HFFc6 (cell line): ENCODE measurements around the gene SLC25A31. TPM values are rescaled to one million over a fixed set of nuclear protein-coding genes. Genes with fewer than 3 reads are reported as not detected.

ENCODE experiments used
- DNase-seq: peaks from one replicate; pipeline ENCODE4 v3.0.0-alpha.2; 2018
- H3K27ac Mint-ChIP-seq: 2 replicates; pipeline ENCODE4 v1.8.0; 2020; ENCODE audit warnings: mild to moderate bottlenecking, mixed read lengths
- H3K27me3 Mint-ChIP-seq: 2 replicates; pipeline ENCODE4 v1.8.0; 2021; ENCODE audit warnings: mild to moderate bottlenecking, moderate library complexity, mixed read lengths; ENCODE audit not compliant: insufficient read depth
- H3K36me3 Mint-ChIP-seq: 2 replicates; pipeline ENCODE4 v1.8.0; 2021; ENCODE audit warnings: low read depth, mixed read lengths
- H3K4me1 Mint-ChIP-seq: 2 replicates; pipeline ENCODE4 v1.8.0; 2020; ENCODE audit warnings: low read depth, mixed read lengths
- H3K4me3 Mint-ChIP-seq: 2 replicates; pipeline ENCODE4 v1.8.0; 2020; ENCODE audit warnings: mild to moderate bottlenecking, moderate library complexity, mixed read lengths
- H3K9me3 Mint-ChIP-seq: 2 replicates; pipeline ENCODE4 v1.8.0; 2020; ENCODE audit warnings: mild to moderate bottlenecking, mixed read lengths
- total RNA-seq, 6 experiments: library from RNA; stranded (reverse); fragmentation: NEBNext Ultra II Directional; extraction: Animal tissue kit (Norgen Biotek cat#: 25700); gene quantifications; 2 replicates in 1 of 6; 3 replicates in 5 of 6; pipeline ENCODE4 v1.2.3, GENCODE V29; 2021
- TF ChIP-seq, protein P1 (sequence below): fragments of 200-600 bp; sonication (generic); IDR thresholded peaks from 2 replicates; pipeline ENCODE4 v1.5.0; 2021; ENCODE audit warnings: antibody characterized with exemption, mild to moderate bottlenecking

Gene SLC25A31
- total RNA-seq, 6 experiments from 2014 or later = not detected

- peak; percentile 75 for DNase-seq
- no peaks in the 10 kb centered on the region for H3K9me3 Mint-ChIP-seq
- peaks cover 4% of the 10 kb centered on the region; the same call in 1 of the 2 replicates for H3K36me3 Mint-ChIP-seq
- peaks cover 30% of the 10 kb centered on the region for H3K4me1 Mint-ChIP-seq
- H3K27ac Mint-ChIP-seq = peak overlapping the region; percentile 94
- peak overlapping the region; percentile 99 for H3K4me3 Mint-ChIP-seq
- TF ChIP-seq, protein P1, sequence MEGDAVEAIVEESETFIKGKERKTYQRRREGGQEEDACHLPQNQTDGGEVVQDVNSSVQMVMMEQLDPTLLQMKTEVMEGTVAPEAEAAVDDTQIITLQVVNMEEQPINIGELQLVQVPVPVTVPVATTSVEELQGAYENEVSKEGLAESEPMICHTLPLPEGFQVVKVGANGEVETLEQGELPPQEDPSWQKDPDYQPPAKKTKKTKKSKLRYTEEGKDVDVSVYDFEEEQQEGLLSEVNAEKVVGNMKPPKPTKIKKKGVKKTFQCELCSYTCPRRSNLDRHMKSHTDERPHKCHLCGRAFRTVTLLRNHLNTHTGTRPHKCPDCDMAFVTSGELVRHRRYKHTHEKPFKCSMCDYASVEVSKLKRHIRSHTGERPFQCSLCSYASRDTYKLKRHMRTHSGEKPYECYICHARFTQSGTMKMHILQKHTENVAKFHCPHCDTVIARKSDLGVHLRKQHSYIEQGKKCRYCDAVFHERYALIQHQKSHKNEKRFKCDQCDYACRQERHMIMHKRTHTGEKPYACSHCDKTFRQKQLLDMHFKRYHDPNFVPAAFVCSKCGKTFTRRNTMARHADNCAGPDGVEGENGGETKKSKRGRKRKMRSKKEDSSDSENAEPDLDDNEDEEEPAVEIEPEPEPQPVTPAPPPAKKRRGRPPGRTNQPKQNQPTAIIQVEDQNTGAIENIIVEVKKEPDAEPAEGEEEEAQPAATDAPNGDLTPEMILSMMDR = no peak
- H3K27me3 Mint-ChIP-seq = peaks cover 6% of the 10 kb centered on the region
Measured at GRCh38 chr4:127782025-127782274, 51.8 kb downstream of the SLC25A31 start.

DNA sequence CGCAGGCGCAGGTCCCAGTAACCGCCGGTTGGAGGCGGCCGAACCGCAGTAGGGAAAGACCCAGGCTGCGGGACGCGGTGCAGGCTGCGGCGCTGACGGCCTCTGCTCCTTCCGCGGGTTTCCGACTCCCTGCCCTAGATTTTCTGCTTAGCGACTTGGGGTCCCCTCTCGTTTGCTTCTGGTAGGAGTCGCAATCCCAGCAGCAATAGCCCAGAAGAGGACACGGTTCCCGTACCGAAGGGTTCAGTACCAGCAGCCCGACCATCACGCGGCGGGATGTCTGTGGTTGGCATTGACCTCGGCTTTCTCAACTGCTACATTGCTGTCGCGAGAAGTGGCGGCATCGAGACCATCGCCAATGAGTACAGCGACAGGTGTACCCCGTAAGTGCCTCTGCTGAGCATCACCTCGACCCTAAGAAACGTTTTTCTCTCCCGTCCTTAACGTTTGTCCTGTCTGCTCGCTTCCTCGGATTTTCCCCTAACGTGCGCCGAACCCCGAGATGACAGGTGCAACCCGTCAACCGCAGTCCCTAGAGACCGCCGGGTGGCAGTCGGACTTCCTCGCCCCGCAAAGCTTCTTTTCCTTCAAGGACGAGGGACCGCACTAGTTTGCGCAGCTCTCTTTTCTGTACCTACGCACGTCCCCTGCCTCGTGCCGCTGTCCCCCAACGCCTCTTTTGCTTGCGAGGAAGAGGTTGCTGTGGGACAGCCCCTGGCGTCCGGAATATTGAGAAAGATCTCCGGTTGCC lies 52.2 kb downstream of the SLC25A31 start, which contains the start of gene HSPA4L:
HSPA4L (plus strand) TSS at position 48 of the 751 bp plus-strand sequence; CDS start at position 277, 229 bp downstream.
- peaks cover 4% of the 10 kb centered on the region; the same call in 1 of the 2 replicates for H3K36me3 Mint-ChIP-seq

DNA sequence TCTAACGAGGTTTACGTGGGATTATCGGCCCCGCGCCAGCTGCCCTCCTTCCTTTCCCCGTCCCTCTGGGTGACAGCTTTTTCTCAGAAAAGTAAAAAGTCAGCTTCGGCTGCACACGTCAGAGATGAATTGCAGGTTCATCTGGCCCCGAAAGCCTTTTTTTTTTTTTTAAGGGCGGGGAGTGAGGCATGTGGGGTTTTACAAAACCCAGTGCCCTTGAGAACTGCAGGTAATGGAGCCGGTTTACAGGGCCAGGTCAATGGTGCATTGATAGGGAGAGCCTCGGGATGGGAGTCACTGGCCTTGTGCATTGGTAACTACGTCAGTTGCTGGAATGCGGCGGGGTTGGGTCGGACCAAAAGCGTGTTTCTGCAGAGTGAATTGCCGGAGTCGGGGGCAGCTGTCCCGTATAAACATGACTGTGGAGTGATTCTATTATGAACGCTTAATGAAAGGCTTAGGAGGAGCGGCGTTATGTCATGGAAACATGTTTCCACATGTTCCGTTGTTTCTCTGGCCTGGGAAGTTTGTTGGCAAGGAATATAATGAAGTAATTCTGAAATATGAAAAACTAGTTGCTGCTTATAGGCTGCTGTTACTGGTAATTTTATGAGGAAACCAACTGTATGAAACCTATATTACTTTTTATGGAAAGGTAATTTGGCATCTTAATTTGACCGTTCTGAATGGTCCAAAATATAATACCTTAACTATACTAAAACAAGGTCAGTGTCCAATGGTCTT lies 53.0 kb downstream of the SLC25A31 start:
- peak; percentile 10 for DNase-seq
- H3K4me1 Mint-ChIP-seq = peaks cover 30% of the 10 kb centered on the region
- H3K27me3 Mint-ChIP-seq = peaks cover 6% of the 10 kb centered on the region; the same call in 1 of the 2 replicates
- peaks cover 4% of the 10 kb centered on the region; the same call in 1 of the 2 replicates for H3K36me3 Mint-ChIP-seq
- TF ChIP-seq, protein P1 = no peak
- no peaks in the 10 kb centered on the region for H3K9me3 Mint-ChIP-seq
- peak overlapping the region; percentile 99 for H3K4me3 Mint-ChIP-seq
- peak overlapping the region; percentile 94 for H3K27ac Mint-ChIP-seq

More for the DNA sequence above, 52.2 kb downstream of the SLC25A31 start, which contains the start of gene HSPA4L:
- Mint-ChIP-seq H3K9me3 (no peaks in the 10 kb centered on the region), H3K27me3 (peaks cover 6% of the 10 kb centered on the region), H3K4me3 (peak within 1 kb of the TSS; percentile 99), H3K27ac (peak within 1 kb of the TSS; percentile 94), H3K4me1 (peaks cover 30% of the 10 kb centered on the region)
- peak; percentile 56 for DNase-seq
- TF ChIP-seq, protein P1 = peak; percentile 43

GRCh38 chr4:127783955-127784770 lies 54.0 kb downstream of the SLC25A31 start:
- DNase-seq = no peak
- H3K27ac Mint-ChIP-seq = no peak overlapping the region
- TF ChIP-seq, protein P1 = no peak

GRCh38 chr4:127788517-127788916 lies 58.3 kb downstream of the SLC25A31 start:
- Mint-ChIP-seq H3K4me3 (no peak overlapping the region), H3K4me1 (peaks cover 12% of the 10 kb centered on the region), H3K36me3 (no peaks in the 10 kb centered on the region), H3K27ac (no peak overlapping the region), H3K9me3 (no peaks in the 10 kb centered on the region), H3K27me3 (no peaks in the 10 kb centered on the region)
- DNase-seq = no peak
- TF ChIP-seq, protein P1 = peak; percentile 37; the same call in 1 of the 2 replicates

More at GRCh38 chr4:127783955-127784770, 54.0 kb downstream of the SLC25A31 start:
- Mint-ChIP-seq H3K27me3 (peaks cover 4% of the 10 kb centered on the region; the same call in 1 of the 2 replicates), H3K4me1 (peaks cover 30% of the 10 kb centered on the region), H3K4me3 (peak overlapping the region; percentile 99), H3K36me3 (peaks cover 4% of the 10 kb centered on the region; the same call in 1 of the 2 replicates), H3K9me3 (no peaks in the 10 kb centered on the region)
